Activated naive CD8-positive, alpha-beta T cell treated with anti-CD3 and anti-CD28 coated beads, Interleukin-2, amount 50 U/mL, for 16 hours (primary cell): ENCODE data around the gene AIDA.
"Not testable (repeated sequence)": the region's sequence is repeated elsewhere in the genome, so short reads cannot be mapped to it uniquely, and the experiment has no call there.

ENCODE experiments used
- DNase-seq: peaks from one replicate; pipeline ENCODE4 v3.0.0-alpha.2; 2020; ENCODE audit warnings: low read depth, low spot score

The AIDA gene

GRCh38 chr1:222713091-222713961 is 1.0 kb upstream of the AIDA start:
- peak; percentile 78 for DNase-seq

GRCh38 chr1:222711319-222712252 is 705 bp downstream of the AIDA start:
- DNase-seq = peak; percentile 26

- no peak for DNase-seq
These were observed 2.6 kb downstream of the AIDA start for GRCh38 chr1:222709700-222710153.

GRCh38 chr1:222706815-222707214 is 5.5 kb downstream of the AIDA start:
- no peak for DNase-seq

GRCh38 chr1:222704260-222704659 is 8.0 kb downstream of the AIDA start:
- no peak for DNase-seq

GRCh38 chr1:222702210-222702609 is 10.1 kb downstream of the AIDA start:
- no peak for DNase-seq

GRCh38 chr1:222697826-222698225 is 14.5 kb downstream of the AIDA start:
- no peak for DNase-seq

GRCh38 chr1:222697203-222697602 is 15.1 kb downstream of the AIDA start:
- no peak for DNase-seq

- DNase-seq = no peak
These were observed 15.6 kb downstream of the AIDA start for GRCh38 chr1:222696741-222697140.

GRCh38 chr1:222694927-222695326 is 17.4 kb downstream of the AIDA start:
- no peak for DNase-seq

GRCh38 chr1:222691016-222691415 is 21.3 kb downstream of the AIDA start:
- DNase-seq = no peak

GRCh38 chr1:222680080-222680479 is 32.2 kb downstream of the AIDA start:
- no peak for DNase-seq

- DNase-seq = no peak
These were observed 42.2 kb downstream of the AIDA start for GRCh38 chr1:222670110-222670509.

GRCh38 chr1:222669107-222669506 is 43.2 kb downstream of the AIDA start:
- not testable (repeated sequence) for DNase-seq

GRCh38 chr1:222668184-222668583 is 44.1 kb downstream of the AIDA start:
- DNase-seq = not testable (repeated sequence)

GRCh38 chr1:222665964-222666363 is 46.3 kb downstream of the AIDA start:
- DNase-seq = no peak

GRCh38 chr1:222663431-222663934 is 48.8 kb downstream of the AIDA start:
- no peak for DNase-seq

- DNase-seq = no peak
These were observed 54.4 kb downstream of the AIDA start for GRCh38 chr1:222657899-222658298.

- DNase-seq = no peak
These were observed 55.7 kb downstream of the AIDA start for GRCh38 chr1:222656391-222657155.

- DNase-seq = peak; percentile 39
These were observed 57.4 kb downstream of the AIDA start for GRCh38 chr1:222654849-222655248.

- no peak for DNase-seq
These were observed 59.0 kb downstream of the AIDA start for GRCh38 chr1:222653178-222653827.
